ENCODE data around the gene NEMP1.

NEMP1 gene

DNA sequence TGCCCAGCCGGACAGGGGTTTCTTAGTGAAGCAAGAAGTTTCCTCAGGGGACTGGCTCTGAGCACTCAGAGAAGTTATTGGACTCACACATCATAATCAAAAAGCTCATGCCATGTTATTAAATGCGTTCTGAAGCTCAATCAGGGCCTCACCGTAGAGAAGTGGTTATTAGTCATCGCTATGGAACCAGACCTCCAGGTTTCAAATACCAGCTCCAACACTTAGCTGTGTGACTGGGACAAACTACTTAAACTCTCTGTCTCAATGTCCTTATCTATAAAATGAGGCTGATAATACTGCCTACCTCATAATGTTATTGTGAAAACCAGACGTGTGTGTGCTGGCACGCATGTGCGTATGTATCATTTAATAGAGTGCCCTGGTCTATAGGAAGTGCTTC, 25.3 kb upstream of the NEMP1 start:
- Histone ChIP-seq H2AFZ (ENCODE audit: low read depth, low read length, severe bottlenecking) (no peak overlapping the region), H3K4me3 (ENCODE audit: insufficient read depth, low read length, poor library complexity, severe bottlenecking) (no peak overlapping the region), H3K9me3 (ENCODE audit: insufficient read depth, low read length) (no peaks in the 10 kb centered on the region), H3K27ac (ENCODE audit: low read depth, low read length) (no peak overlapping the region), H3K9ac (ENCODE audit: low read length) (no peak overlapping the region), H3F3A (ENCODE audit: insufficient read depth) (no peaks in the 10 kb centered on the region), H3K79me2 (ENCODE audit: insufficient read depth, low read length) (peaks cover 14% of the 10 kb centered on the region), H3K36me3 (ENCODE audit: low read length) (0 out of 2 replicates have a peak, but pooled peaks cover 2% of the 10 kb centered on the region), H3K4me2 (ENCODE audit: low read depth, low read length, poor library complexity, severe bottlenecking) (no peak overlapping the region), H3K27me3 (ENCODE audit: low read length) (no peaks in the 10 kb centered on the region), H4K20me1 (ENCODE audit: low read depth, low read length) (no peaks in the 10 kb centered on the region), H3K9me2 (replicated peaks; ENCODE audit: insufficient read depth, low read length) (no peaks in the 10 kb centered on the region)
- TF ChIP-seq CTCF (IDR thresholded peaks at IDR 0.05; ENCODE audit: insufficient read depth, low read length, poor library complexity, severe bottlenecking) (no peak), EZH2phosphoT487 (conservative IDR thresholded peaks at IDR 0.05; ENCODE audit: low read length) (no peak)

DNA sequence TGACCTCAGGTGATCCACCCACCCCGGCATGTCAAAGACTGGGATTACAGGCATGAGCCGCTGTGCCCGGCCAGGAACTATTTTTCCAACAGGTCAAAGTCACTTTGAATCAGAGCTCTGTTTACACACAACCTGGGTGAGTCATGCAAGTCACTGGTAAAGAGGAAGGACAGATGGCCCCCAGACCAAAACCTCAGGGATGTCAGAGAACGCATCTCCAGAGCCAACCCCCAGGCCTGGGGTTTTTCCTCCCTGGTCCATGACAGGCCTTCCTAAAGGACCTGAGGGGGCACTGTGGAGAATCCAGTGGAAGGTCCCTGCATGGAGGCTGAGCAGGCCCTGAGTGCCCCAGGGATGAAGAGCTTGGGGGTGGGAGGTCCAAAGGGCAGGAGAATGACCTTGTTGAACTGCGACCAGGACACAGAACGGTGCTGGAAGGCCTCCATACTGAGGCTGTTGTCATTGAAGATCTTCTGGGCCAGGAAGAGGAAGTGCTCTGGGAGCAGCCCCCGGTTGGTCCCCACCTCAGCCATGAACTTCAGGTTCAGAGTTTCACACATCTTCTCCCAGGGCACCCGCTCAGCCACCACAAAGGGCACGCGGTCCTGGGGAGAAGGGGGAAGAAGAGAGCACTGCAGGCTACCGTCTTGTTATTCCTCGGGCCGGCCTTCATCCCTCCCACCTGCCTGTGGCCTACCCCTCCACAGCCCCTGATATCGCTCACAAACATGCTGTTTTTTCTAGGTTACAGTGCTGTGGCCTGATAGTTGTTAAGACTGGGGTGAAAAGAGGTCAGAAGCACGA, 23.5 kb upstream of the NEMP1 start:
- Histone ChIP-seq H3K27ac (ENCODE audit: low read depth, low read length) (no peak overlapping the region), H3K9ac (ENCODE audit: low read length) (no peak overlapping the region), H3K9me3 (ENCODE audit: insufficient read depth, low read length) (no peaks in the 10 kb centered on the region), H4K20me1 (ENCODE audit: low read depth, low read length) (no peaks in the 10 kb centered on the region), H3K36me3 (ENCODE audit: low read length) (peaks cover 3% of the 10 kb centered on the region; the same call in 1 of the 2 replicates), H2AFZ (ENCODE audit: low read depth, low read length, severe bottlenecking) (no peak overlapping the region), H3K27me3 (ENCODE audit: low read length) (no peaks in the 10 kb centered on the region), H3K4me2 (ENCODE audit: low read depth, low read length, poor library complexity, severe bottlenecking) (no peak overlapping the region), H3K9me2 (replicated peaks; ENCODE audit: insufficient read depth, low read length) (no peaks in the 10 kb centered on the region), H3K4me3 (ENCODE audit: insufficient read depth, low read length, poor library complexity, severe bottlenecking) (no peak overlapping the region), H3K79me2 (ENCODE audit: insufficient read depth, low read length) (peaks cover 2% of the 10 kb centered on the region; the same call in 1 of the 2 replicates), H3F3A (ENCODE audit: insufficient read depth) (peaks cover 7% of the 10 kb centered on the region)
- TF ChIP-seq EZH2phosphoT487 (conservative IDR thresholded peaks at IDR 0.05; ENCODE audit: low read length), result no peak
- TF ChIP-seq CTCF (IDR thresholded peaks at IDR 0.05; ENCODE audit: insufficient read depth, low read length, poor library complexity, severe bottlenecking), result no peak

DNA sequence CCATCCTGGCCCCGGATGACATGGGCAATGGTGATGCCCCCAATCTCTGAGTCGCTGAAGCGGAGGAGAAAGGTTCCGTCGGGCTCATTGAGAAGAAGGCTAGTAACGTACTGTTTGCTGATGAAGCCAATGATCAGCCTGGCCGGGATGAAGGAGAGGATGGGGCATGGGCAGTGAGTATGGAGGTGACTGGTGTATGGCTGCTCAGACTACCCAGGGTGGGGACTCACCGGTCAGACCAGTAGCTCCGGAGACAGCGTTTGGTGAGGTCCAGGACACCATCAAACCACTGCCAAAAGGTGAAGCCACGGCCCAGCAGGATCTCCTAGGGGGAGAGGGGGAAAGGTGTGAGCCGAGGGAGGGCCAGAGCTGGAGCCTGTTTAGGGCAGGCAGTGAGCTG, 21.2 kb upstream of the NEMP1 start:
- no peaks in the 10 kb centered on the region for H4K20me1 ChIP-seq (ENCODE audit: low read depth, low read length)
- no peak overlapping the region for H3K27ac ChIP-seq (ENCODE audit: low read depth, low read length)
- H3K36me3 ChIP-seq (ENCODE audit: low read length), result peaks cover 3% of the 10 kb centered on the region; the same call in 1 of the 2 replicates
- H3K79me2 ChIP-seq (ENCODE audit: insufficient read depth, low read length), result no peaks in the 10 kb centered on the region
- H3K9ac ChIP-seq (ENCODE audit: low read length), result no peak overlapping the region
- H3K27me3 ChIP-seq (ENCODE audit: low read length), result no peaks in the 10 kb centered on the region
- H3K9me2 ChIP-seq (replicated peaks; ENCODE audit: insufficient read depth, low read length), result no peaks in the 10 kb centered on the region
- H3K4me2 ChIP-seq (ENCODE audit: low read depth, low read length, poor library complexity, severe bottlenecking), result no peak overlapping the region
- H3K4me3 ChIP-seq (ENCODE audit: insufficient read depth, low read length, poor library complexity, severe bottlenecking), result no peak overlapping the region
- H3F3A ChIP-seq (ENCODE audit: insufficient read depth), result peaks cover 21% of the 10 kb centered on the region
- H3K9me3 ChIP-seq (ENCODE audit: insufficient read depth, low read length), result no peaks in the 10 kb centered on the region
- no peak overlapping the region for H2AFZ ChIP-seq (ENCODE audit: low read depth, low read length, severe bottlenecking)
- TF ChIP-seq CTCF (IDR thresholded peaks at IDR 0.05; ENCODE audit: insufficient read depth, low read length, poor library complexity, severe bottlenecking) (no peak), EZH2phosphoT487 (conservative IDR thresholded peaks at IDR 0.05; ENCODE audit: low read length) (no peak)

All from SU-DHL-6 (cell line).